Activated CD4-positive, alpha-beta T cell treated with anti-CD3 and anti-CD28 coated beads, Interleukin-2, amount 10 ng/mL, durations not matched to agents 7 days and 5 days (primary cell): ENCODE results near the gene ZNFX1. TPM values are rescaled to one million over a fixed set of nuclear protein-coding genes. Genes with fewer than 3 reads are reported as not detected.
A peak's percentile ranks its signal among the peaks of the same experiment; 100 is the strongest.

Experiments used
- CTCF ChIA-PET: fragments of 350-600 bp; sonication (Branson Sonifier 250); formaldehyde crosslinking; loops from one replicate; lab custom pipeline; 2021; ENCODE audit warnings: antibody characterized with exemption; lab: Charles Lee
- POLR2A ChIA-PET: fragments of 350-600 bp; sonication (Branson Sonifier 250); formaldehyde crosslinking; loops from one replicate; lab custom pipeline; 2021; ENCODE audit warnings: antibody characterized with exemption; lab: Charles Lee
- DNase-seq: peaks from one replicate; pipeline ENCODE4 v3.0.0-alpha.2; 2020
- H3K27ac Mint-ChIP-seq: one replicate; pipeline ENCODE4 v1.8.0; 2021; ENCODE audit warnings: mild to moderate bottlenecking, moderate library complexity, mixed read lengths
- H3K27me3 Mint-ChIP-seq: one replicate; pipeline ENCODE4 v1.8.0; 2021; ENCODE audit warnings: mixed read lengths
- H3K36me3 Mint-ChIP-seq: one replicate; pipeline ENCODE4 v1.8.0; 2021; ENCODE audit warnings: low read depth, mixed read lengths
- H3K4me1 Mint-ChIP-seq: one replicate; pipeline ENCODE4 v1.8.0; 2021; ENCODE audit warnings: mixed read lengths
- H3K4me3 Mint-ChIP-seq: one replicate; pipeline ENCODE4 v1.8.0; 2021; ENCODE audit warnings: mild to moderate bottlenecking, moderate library complexity, mixed read lengths
- H3K9me3 Mint-ChIP-seq: one replicate; pipeline ENCODE4 v1.8.0; 2021; ENCODE audit warnings: mixed read lengths
- total RNA-seq, 2 experiments: library from RNA; stranded (reverse); gene quantifications; one replicate each; pipeline ENCODE4 v1.2.3, GENCODE V29; 2021

Gene ZNFX1
- total RNA-seq, 2 experiments from 2014 or later = 79.7 to 85.3 TPM

GRCh38 chr20:49273696-49274277 lies 4.1 kb downstream of the ZNFX1 start:
- no peak for DNase-seq
- Mint-ChIP-seq H3K4me1 (peaks cover 66% of the 10 kb centered on the region), H3K9me3 (peaks cover 4% of the 10 kb centered on the region), H3K4me3 (peak overlapping the region; percentile 27), H3K27me3 (no peaks in the 10 kb centered on the region), H3K27ac (peak overlapping the region; percentile 19), H3K36me3 (peaks cover 72% of the 10 kb centered on the region)
- CTCF ChIA-PET = interaction anchor here (1.2 kb wide), 1 partner anchor 11 kb away, joined by 4 read pairs; no protein-coding TSS in a partner anchor
- POLR2A ChIA-PET = interaction anchor here (0.6 to 0.7 kb wide), 3 partner anchors 11 to 941 kb away, joined by 3 to 11 read pairs (median 3); no protein-coding TSS in a partner anchor

- POLR2A ChIA-PET = no interaction called here
- Mint-ChIP-seq H3K4me1 (peaks cover 70% of the 10 kb centered on the region), H3K27ac (peak overlapping the region; percentile 78), H3K4me3 (peak overlapping the region; percentile 51), H3K9me3 (peaks cover 10% of the 10 kb centered on the region), H3K27me3 (no peaks in the 10 kb centered on the region), H3K36me3 (peaks cover 76% of the 10 kb centered on the region)
- no peak for DNase-seq
- CTCF ChIA-PET = no interaction called here
Measured at GRCh38 chr20:49272654-49273053, 5.2 kb downstream of the ZNFX1 start.

GRCh38 chr20:49270736-49271135 lies 7.1 kb downstream of the ZNFX1 start:
- peak overlapping the region; percentile 52 for H3K4me3 Mint-ChIP-seq
- H3K27ac Mint-ChIP-seq = peak overlapping the region; percentile 58
- no peaks in the 10 kb centered on the region for H3K27me3 Mint-ChIP-seq
- peaks cover 80% of the 10 kb centered on the region for H3K36me3 Mint-ChIP-seq
- CTCF ChIA-PET = interaction anchor here (0.8 to 2.2 kb wide), 7 partner anchors 16 to 180 kb away, joined by 3 to 7 read pairs (median 4); no protein-coding TSS in a partner anchor
- no peak for DNase-seq
- POLR2A ChIA-PET = no interaction called here
- H3K9me3 Mint-ChIP-seq = peaks cover 10% of the 10 kb centered on the region
- H3K4me1 Mint-ChIP-seq = peaks cover 76% of the 10 kb centered on the region

- DNase-seq = no peak
- ChIA-PET POLR2A (no interaction called here), CTCF (interaction anchor here (0.8 to 2.2 kb wide), 4 partner anchors 15 to 179 kb away, joined by 3 to 7 read pairs (median 5); no protein-coding TSS in a partner anchor)
- Mint-ChIP-seq H3K27me3 (no peaks in the 10 kb centered on the region), H3K27ac (no peak overlapping the region), H3K9me3 (peaks cover 10% of the 10 kb centered on the region), H3K4me1 (peaks cover 75% of the 10 kb centered on the region), H3K4me3 (peak overlapping the region; percentile 52), H3K36me3 (peaks cover 79% of the 10 kb centered on the region)
Measured at GRCh38 chr20:49270177-49270576, 7.7 kb downstream of the ZNFX1 start.

GRCh38 chr20:49268600-49269365 lies 9.1 kb downstream of the ZNFX1 start:
- CTCF ChIA-PET = no interaction called here
- POLR2A ChIA-PET = no interaction called here
- Mint-ChIP-seq H3K4me1 (peaks cover 73% of the 10 kb centered on the region), H3K27ac (peak overlapping the region; percentile 78), H3K27me3 (no peaks in the 10 kb centered on the region), H3K9me3 (peaks cover 10% of the 10 kb centered on the region), H3K36me3 (peaks cover 86% of the 10 kb centered on the region), H3K4me3 (peak overlapping the region; percentile 79)
- DNase-seq = no peak

GRCh38 chr20:49267327-49267726 lies 10.5 kb downstream of the ZNFX1 start:
- CTCF ChIA-PET = interaction anchor here (0.7 to 4.6 kb wide), 3 partner anchors 13 to 167 kb away, joined by 5 to 18 read pairs (median 5); no protein-coding TSS in a partner anchor
- Mint-ChIP-seq H3K4me1 (peaks cover 64% of the 10 kb centered on the region), H3K27me3 (no peaks in the 10 kb centered on the region), H3K36me3 (peaks cover 92% of the 10 kb centered on the region), H3K27ac (peak overlapping the region; percentile 81), H3K9me3 (peaks cover 10% of the 10 kb centered on the region), H3K4me3 (peak overlapping the region; percentile 71)
- DNase-seq = no peak
- POLR2A ChIA-PET = no interaction called here

GRCh38 chr20:49262444-49262843 lies 15.4 kb downstream of the ZNFX1 start:
- H3K9me3 Mint-ChIP-seq = peaks cover 3% of the 10 kb centered on the region
- no peak overlapping the region for H3K4me3 Mint-ChIP-seq
- no peak overlapping the region for H3K27ac Mint-ChIP-seq
- ChIA-PET CTCF (interaction anchor here (0.6 to 1.3 kb wide), 4 partner anchors 11 to 455 kb away, joined by 3 to 4 read pairs (median 4); no protein-coding TSS in a partner anchor), POLR2A (interaction anchor here (0.6 kb wide), 1 partner anchor 11 kb away, joined by 3 read pairs; no protein-coding TSS in a partner anchor)
- no peak for DNase-seq
- H3K27me3 Mint-ChIP-seq = no peaks in the 10 kb centered on the region
- H3K4me1 Mint-ChIP-seq = peaks cover 24% of the 10 kb centered on the region
- H3K36me3 Mint-ChIP-seq = peaks cover 79% of the 10 kb centered on the region

GRCh38 chr20:49261173-49261572 lies 16.7 kb downstream of the ZNFX1 start:
- H3K27me3 Mint-ChIP-seq = no peaks in the 10 kb centered on the region
- H3K36me3 Mint-ChIP-seq = peaks cover 81% of the 10 kb centered on the region
- no peak for DNase-seq
- CTCF ChIA-PET = interaction anchor here (1.0 kb wide), 1 partner anchor 17 kb away, joined by 5 read pairs; no protein-coding TSS in a partner anchor
- H3K27ac Mint-ChIP-seq = no peak overlapping the region
- H3K4me3 Mint-ChIP-seq = no peak overlapping the region
- POLR2A ChIA-PET = interaction anchor here (0.6 kb wide), 1 partner anchor 24 kb away, joined by 4 read pairs; no protein-coding TSS in a partner anchor
- H3K9me3 Mint-ChIP-seq = peaks cover 3% of the 10 kb centered on the region
- peaks cover 16% of the 10 kb centered on the region for H3K4me1 Mint-ChIP-seq

- POLR2A ChIA-PET = interaction anchor here (0.7 kb wide), 1 partner anchor 1167 kb away, joined by 3 read pairs; no protein-coding TSS in a partner anchor
- H3K27ac Mint-ChIP-seq = no peak overlapping the region
- peaks cover 10% of the 10 kb centered on the region for H3K4me1 Mint-ChIP-seq
- DNase-seq = no peak
- H3K36me3 Mint-ChIP-seq = peaks cover 84% of the 10 kb centered on the region
- peaks cover 3% of the 10 kb centered on the region for H3K9me3 Mint-ChIP-seq
- no peak overlapping the region for H3K4me3 Mint-ChIP-seq
- CTCF ChIA-PET = interaction anchor here (0.7 to 1.0 kb wide), 4 partner anchors 11 to 28 kb away, joined by 3 to 5 read pairs (median 4); no protein-coding TSS in a partner anchor
- no peaks in the 10 kb centered on the region for H3K27me3 Mint-ChIP-seq
Measured at GRCh38 chr20:49260218-49260617, 17.6 kb downstream of the ZNFX1 start.

- Mint-ChIP-seq H3K9me3 (peaks cover 3% of the 10 kb centered on the region), H3K4me1 (peaks cover 8% of the 10 kb centered on the region), H3K4me3 (no peak overlapping the region), H3K27me3 (no peaks in the 10 kb centered on the region), H3K27ac (no peak overlapping the region), H3K36me3 (peaks cover 82% of the 10 kb centered on the region)
- CTCF ChIA-PET = interaction anchor here (0.7 to 1.0 kb wide), 4 partner anchors 10 to 29 kb away, joined by 3 to 5 read pairs (median 4); no protein-coding TSS in a partner anchor
- POLR2A ChIA-PET = no interaction called here
- DNase-seq = no peak
Measured at GRCh38 chr20:49259799-49260198, 18.1 kb downstream of the ZNFX1 start.

GRCh38 chr20:49259284-49259683 lies 18.6 kb downstream of the ZNFX1 start:
- no peak overlapping the region for H3K4me3 Mint-ChIP-seq
- DNase-seq = no peak
- peaks cover 3% of the 10 kb centered on the region for H3K9me3 Mint-ChIP-seq
- H3K36me3 Mint-ChIP-seq = peaks cover 80% of the 10 kb centered on the region
- H3K4me1 Mint-ChIP-seq = peaks cover 7% of the 10 kb centered on the region
- CTCF ChIA-PET = no interaction called here
- no peak overlapping the region for H3K27ac Mint-ChIP-seq
- POLR2A ChIA-PET = no interaction called here
- no peaks in the 10 kb centered on the region for H3K27me3 Mint-ChIP-seq

GRCh38 chr20:49256261-49256660 lies 21.6 kb downstream of the ZNFX1 start:
- Mint-ChIP-seq H3K27me3 (no peaks in the 10 kb centered on the region), H3K27ac (no peak overlapping the region), H3K9me3 (peaks cover under 1% of the 10 kb centered on the region), H3K4me3 (no peak overlapping the region), H3K4me1 (peaks cover under 1% of the 10 kb centered on the region), H3K36me3 (peaks cover 68% of the 10 kb centered on the region)
- DNase-seq = no peak
- ChIA-PET POLR2A (interaction anchor here (1.0 kb wide), 1 partner anchor 10 kb away, joined by 4 read pairs; no protein-coding TSS in a partner anchor), CTCF (interaction anchor here (1.2 to 1.6 kb wide), 2 partner anchors 10 to 12 kb away, joined by 3 to 7 read pairs; no protein-coding TSS in a partner anchor)
